H1 (cell line): ENCODE results near the gene REPS1. TPM values are rescaled to one million over a fixed set of nuclear protein-coding genes. Genes with fewer than 3 reads are reported as not detected.

Source experiments
- CTCF ChIA-PET: fragments of 300-600 bp; sonication (Branson Sonifier 250); formaldehyde crosslinking; loops from one replicate; lab custom pipeline; 2021; ENCODE audit not compliant: partially characterized antibody; lab: Charles Lee
- POLR2A ChIA-PET: fragments of 300-600 bp; sonication (Branson Sonifier 250); formaldehyde crosslinking; loops from one replicate; lab custom pipeline; 2021; ENCODE audit warnings: inconsistent platforms; ENCODE audit not compliant: partially characterized antibody; lab: Charles Lee
- DNase-seq, 2 experiments: peaks; one replicate each; pipeline versions ENCODE4 v3.0.0 to v3.0.0-alpha.2; 2010 to 2022; ENCODE audit warnings: low spot score in 2 of 2, low read depth in 1 of 2, mixed read lengths in 1 of 2
- FAIRE-seq: peaks from 2 replicates; lab custom pipeline; 2011; peaks lifted over from hg19 to GRCh38; lab: Jason Lieb, UNC
- H2AFZ ChIP-seq: 2 replicates; pipeline ENCODE4 v1.8.1; 2012; ENCODE audit warnings: low read length, inconsistent platforms
- H2AK5ac ChIP-seq: 2 replicates; pipeline ENCODE4 v1.6.1; 2013; ENCODE audit warnings: low read depth, low read length
- H2BK120ac ChIP-seq: replicated peaks from 2 replicates; pipeline ENCODE3; 2013; ENCODE audit warnings: low read depth, low read length, inconsistent platforms
- H2BK12ac ChIP-seq: 2 replicates; pipeline ENCODE4 v1.6.1; 2013; ENCODE audit warnings: low read depth, low read length
- H2BK15ac ChIP-seq: 2 replicates; pipeline ENCODE4 v1.6.1; 2013; ENCODE audit warnings: low read length
- H2BK20ac ChIP-seq: 2 replicates; pipeline ENCODE4 v1.6.1; 2013; ENCODE audit warnings: low read length
- H2BK5ac ChIP-seq: 2 replicates; pipeline ENCODE4 v1.6.1; 2013; ENCODE audit warnings: low read depth, low read length
- H3K14ac ChIP-seq: 2 replicates; pipeline ENCODE4 v1.6.1; 2013; ENCODE audit warnings: inconsistent platforms; ENCODE audit not compliant: insufficient read length
- H3K18ac ChIP-seq: 2 replicates; pipeline ENCODE4 v1.6.1; 2013; ENCODE audit warnings: low read length; ENCODE audit errors: extremely low read depth
- H3K23ac ChIP-seq: 2 replicates; pipeline ENCODE4 v1.6.1; 2013; ENCODE audit warnings: inconsistent platforms; ENCODE audit not compliant: insufficient read length
- H3K23me2 ChIP-seq: 2 replicates; pipeline ENCODE4 v1.6.1; 2013; ENCODE audit warnings: low read depth, low read length
- H3K27ac ChIP-seq: 2 replicates; pipeline ENCODE4 v1.6.1; 2011; ENCODE audit warnings: low read depth, low read length, inconsistent platforms
- H3K27me3 ChIP-seq, 4 experiments: replicated peaks in 1 of 4; 1 replicate in 1 of 4; 2 replicates in 3 of 4; pipeline versions ENCODE4 v1.6.1 to v1.8.1; 2011 to 2013; ENCODE audit warnings: low read length in 3 of 4, mild to moderate bottlenecking in 3 of 4, inconsistent platforms in 2 of 4, mixed read lengths in 2 of 4, moderate library complexity in 1 of 4; ENCODE audit not compliant: control insufficient read depth in 3 of 4, insufficient read depth in 3 of 4; ENCODE audit errors: extremely low read depth in 1 of 4
- H3K36me3 ChIP-seq, 4 experiments: 2 replicates each; pipeline versions ENCODE4 v1.6.1 to v1.8.1; 2011 to 2013; ENCODE audit warnings: mild to moderate bottlenecking in 4 of 4, low read length in 3 of 4, moderate library complexity in 2 of 4, control low read depth in 1 of 4, inconsistent platforms in 1 of 4; ENCODE audit not compliant: insufficient read depth in 4 of 4, control insufficient read depth in 2 of 4
- H3K4ac ChIP-seq: replicated peaks from 2 replicates; pipeline ENCODE3; 2013; ENCODE audit warnings: low read length, low read depth, mixed read lengths, inconsistent platforms; ENCODE audit not compliant: insufficient read length
- H3K4me1 ChIP-seq, 4 experiments: replicated peaks in 1 of 4; 1 replicate in 1 of 4; 2 replicates in 3 of 4; pipeline versions ENCODE4 v1.6.1 to v1.8.1; 2011 to 2013; ENCODE audit warnings: low read length in 3 of 4, inconsistent platforms in 2 of 4, mixed read lengths in 1 of 4; ENCODE audit not compliant: insufficient read depth in 4 of 4, control insufficient read depth in 3 of 4
- H3K4me2 ChIP-seq, 2 experiments: 2 replicates each; pipeline versions ENCODE4 v1.6.1 to v1.8.1; 2011 to 2013; ENCODE audit warnings: low read depth in 2 of 2, low read length in 2 of 2, control low read depth in 1 of 2, inconsistent platforms in 1 of 2, mild to moderate bottlenecking in 1 of 2; ENCODE audit not compliant: insufficient read depth in 1 of 2
- H3K4me3 ChIP-seq, 4 experiments: fragments of 200-600, 300-600 bp in 1 of 4; sonication (generic), shearing (Covaris generic), sonication (Bioruptor Twin) in 1 of 4; 2 replicates each; pipeline versions ENCODE4 v1.5.1 to v1.8.1; 2011 to 2016; ENCODE audit warnings: low read length in 4 of 4, low read depth in 3 of 4, control low read depth in 2 of 4, inconsistent platforms in 2 of 4, mild to moderate bottlenecking in 2 of 4, mixed read lengths in 1 of 4, moderate library complexity in 1 of 4; ENCODE audit not compliant: insufficient read depth in 2 of 4; ENCODE audit errors: extremely low read depth in 1 of 4
- H3K56ac ChIP-seq: replicated peaks from 2 replicates; pipeline ENCODE3; 2013; ENCODE audit warnings: low read depth, mild to moderate bottlenecking, mixed read lengths, low read length, inconsistent platforms; ENCODE audit not compliant: insufficient read length
- H3K79me1 ChIP-seq: 2 replicates; pipeline ENCODE4 v1.6.1; 2013; ENCODE audit warnings: low read depth, low read length, control low read depth
- H3K79me2 ChIP-seq, 2 experiments: 2 replicates each; pipeline versions ENCODE4 v1.6.1 to v1.8.1; 2012 to 2013; ENCODE audit warnings: low read length in 2 of 2, mild to moderate bottlenecking in 2 of 2, inconsistent platforms in 1 of 2; ENCODE audit not compliant: insufficient read depth in 2 of 2, control insufficient read depth in 1 of 2
- H3K9ac ChIP-seq, 4 experiments: replicated peaks in 1 of 4; 1 replicate in 1 of 4; 2 replicates in 3 of 4; pipeline versions ENCODE4 v1.6.1 to v1.8.1; 2011 to 2013; ENCODE audit warnings: low read depth in 3 of 4, low read length in 3 of 4, control low read depth in 2 of 4, mild to moderate bottlenecking in 2 of 4, moderate library complexity in 2 of 4, inconsistent platforms in 1 of 4; ENCODE audit errors: extremely low read depth in 1 of 4
- H3K9me3 ChIP-seq, 2 experiments: 2 replicates each; pipeline versions ENCODE4 v1.6.1 to v1.8.1; 2012 to 2013; ENCODE audit warnings: mild to moderate bottlenecking in 2 of 2, moderate library complexity in 2 of 2, control low read depth in 1 of 2, inconsistent platforms in 1 of 2, low read depth in 1 of 2, low read length in 1 of 2, mixed read lengths in 1 of 2; ENCODE audit not compliant: insufficient read depth in 2 of 2
- H4K20me1 ChIP-seq, 2 experiments: replicated peaks in 1 of 2; 2 replicates each; pipeline versions ENCODE3 to v1.8.1; 2011 to 2013; ENCODE audit warnings: inconsistent platforms in 2 of 2, low read length in 2 of 2, mild to moderate bottlenecking in 1 of 2; ENCODE audit not compliant: insufficient read depth in 2 of 2, control insufficient read depth in 1 of 2
- H4K5ac ChIP-seq: 2 replicates; pipeline ENCODE4 v1.6.1; 2013; ENCODE audit warnings: low read length, low read depth, mixed read lengths, inconsistent platforms; ENCODE audit not compliant: insufficient read length
- H4K8ac ChIP-seq: 2 replicates; pipeline ENCODE4 v1.8.0; 2013; ENCODE audit warnings: mild to moderate bottlenecking, moderate library complexity, low read length, inconsistent platforms; ENCODE audit not compliant: insufficient read depth; ENCODE audit errors: extremely low read depth
- H4K91ac ChIP-seq: replicated peaks from 2 replicates; pipeline ENCODE3; 2013; ENCODE audit warnings: low read length, mixed read lengths, inconsistent platforms; ENCODE audit not compliant: insufficient read length
- SP1 ChIP-seq: IDR thresholded peaks from 2 replicates; pipeline ENCODE4 v1.6.1; 2011; ENCODE audit warnings: low read depth, low read length
- WGBS, 2 experiments: shearing (Covaris generic) in 1 of 2; methylation state at CpG; one replicate each; pipeline versions ENCODE4 v1.1.6 to v1.1.7; 2013 to 2015; ENCODE audit warnings: low lambda C conversion rate in 2 of 2, mixed read lengths in 2 of 2, inconsistent platforms in 1 of 2, low coverage in 1 of 2, missing lambda C conversion rate in 1 of 2; ENCODE audit not compliant: insufficient replicate concordance in 2 of 2, insufficient coverage in 1 of 2, insufficient read length in 1 of 2; ENCODE audit errors: extremely low coverage in 1 of 2, missing lambda C conversion rate in 1 of 2; 5-methylcytosine and 5-hydroxymethylcytosine counted together
- polyA plus RNA-seq, 7 experiments: library from polyadenylated mRNA; depleted of rRNA in 3 of 7; stranded (reverse) in 5 of 7; unstranded in 2 of 7; fragments of >200 nt in 5 of 7; fragments of 200-250 nt in 2 of 7; gene quantifications; 1 replicate in 5 of 7; 2 replicates in 1 of 7; 4 replicates in 1 of 7; pipeline versions ENCODE4 v1.2.1 to v1.2.3, GENCODE V29; 2011 to 2013; ENCODE audit warnings: missing spikeins in 2 of 7, mixed read lengths in 2 of 7
- total RNA-seq: library from RNA; stranded (reverse); fragmentation: NEBNext Ultra II Directional; extraction: Animal tissue kit (Norgen Biotek cat#: 25700); gene quantifications from 2 replicates; pipeline ENCODE4 v1.2.1, GENCODE V29; 2021

The REPS1 gene
- total and polyA plus RNA-seq, 2 of the 8 experiments (the other 6 are each of a cell fraction or from before 2014, with no cell fraction given), result 52.1 to 68.9 TPM

DNA sequence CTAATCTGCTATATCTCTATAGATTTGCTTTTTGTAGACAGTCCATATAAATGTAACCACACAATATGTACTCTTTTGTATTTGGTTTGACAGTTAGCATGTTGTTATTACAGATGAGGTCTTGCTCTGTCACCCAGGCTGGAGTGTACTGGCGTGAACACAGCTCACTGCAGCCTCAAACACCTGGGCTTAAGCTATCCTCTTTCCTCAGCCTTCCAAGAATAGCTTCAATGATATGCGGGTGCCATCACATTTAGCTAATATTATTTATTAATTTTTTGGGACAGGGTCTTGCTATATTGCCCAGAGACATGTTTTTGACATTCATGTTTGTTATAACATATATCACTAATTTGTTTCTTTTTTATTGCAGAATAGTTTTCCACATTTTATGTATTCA, 10.8 kb downstream of the REPS1 start:
- no peak overlapping the region for H4K8ac ChIP-seq
- no peak for FAIRE-seq
- no peak overlapping the region for H4K91ac ChIP-seq
- no peak overlapping the region for H3K14ac ChIP-seq
- DNase-seq, result no peak
- H2BK12ac ChIP-seq, result no peak overlapping the region
- no peaks in the 10 kb centered on the region for H3K36me3 ChIP-seq
- H2AK5ac ChIP-seq, result no peak overlapping the region
- no peak overlapping the region for H4K5ac ChIP-seq
- H4K20me1 ChIP-seq, result peaks cover 5 to 12% of the 10 kb centered on the region in 2 experiments
- H3K4me1 ChIP-seq, result peaks cover 3 to 24% (median 11%) of the 10 kb centered on the region in 4 experiments; a peak in 5 of 7 replicates
- no peak overlapping the region for H3K27ac ChIP-seq
- H2AFZ ChIP-seq, result no peak overlapping the region
- no peak overlapping the region for H2BK15ac ChIP-seq
- no peak overlapping the region for H3K9ac ChIP-seq
- peaks cover 27 to 99% of the 10 kb centered on the region in 2 experiments for H3K79me2 ChIP-seq
- no peak overlapping the region for H2BK5ac ChIP-seq
- CTCF ChIA-PET, result interaction anchor here (0.9 kb wide), 1 partner anchor 11 kb away, joined by 3 read pairs; no protein-coding TSS in a partner anchor
- H2BK120ac ChIP-seq, result no peak overlapping the region
- no peak overlapping the region for H3K4ac ChIP-seq
- no peaks in the 10 kb centered on the region for H3K27me3 ChIP-seq
- POLR2A ChIA-PET, result interaction anchor here (0.8 to 4.3 kb wide), 2 partner anchors 10 to 11 kb away, joined by 3 to 20 read pairs; partner anchors contain the start of gene REPS1
- 0 out of 8 replicates have a peak overlapping the region, but pooled peaks of 1 of the 4 experiments have one; percentile 8 for H3K4me3 ChIP-seq
- 79% methylated on average over 2 of the region's 2 CpGs; no CpG with 5 or more reads in 1 of the 2 experiments for WGBS, 2 experiments
- H3K79me1 ChIP-seq, result peaks cover 7% of the 10 kb centered on the region
- no peaks in the 10 kb centered on the region for H3K9me3 ChIP-seq
- no peak overlapping the region for H3K4me2 ChIP-seq
- no peak overlapping the region for H2BK20ac ChIP-seq
- H3K18ac ChIP-seq, result no peak overlapping the region
- no peaks in the 10 kb centered on the region for H3K23me2 ChIP-seq
- no peak for TF ChIP-seq SP1
- H3K56ac ChIP-seq, result no peak overlapping the region
- no peak overlapping the region for H3K23ac ChIP-seq
